HL-60 (cell line): Measurements from ENCODE around the gene HAP1.

Experiments used
- CTCF ChIP-seq: IDR thresholded peaks from one replicate; pipeline ENCODE4 v1.5.1; 2011; ENCODE audit warnings: low read length, control low read depth, inconsistent platforms; ENCODE audit not compliant: insufficient read depth
- GABPA ChIP-seq: IDR thresholded peaks from 2 replicates; pipeline ENCODE4 v1.6.1; 2012; ENCODE audit warnings: low read depth
- POLR2AphosphoS5 ChIP-seq: IDR thresholded peaks from 2 replicates; pipeline ENCODE4 v1.6.1; 2012; ENCODE audit warnings: low read depth
- REST ChIP-seq: IDR thresholded peaks from 2 replicates; pipeline ENCODE4 v1.6.1; 2012; ENCODE audit warnings: low read depth; ENCODE audit not compliant: insufficient replicate concordance
- SPI1 ChIP-seq: IDR thresholded peaks from 2 replicates; pipeline ENCODE4 v1.6.1; 2012; ENCODE audit warnings: low read depth, mild to moderate bottlenecking, borderline replicate concordance

DNA sequence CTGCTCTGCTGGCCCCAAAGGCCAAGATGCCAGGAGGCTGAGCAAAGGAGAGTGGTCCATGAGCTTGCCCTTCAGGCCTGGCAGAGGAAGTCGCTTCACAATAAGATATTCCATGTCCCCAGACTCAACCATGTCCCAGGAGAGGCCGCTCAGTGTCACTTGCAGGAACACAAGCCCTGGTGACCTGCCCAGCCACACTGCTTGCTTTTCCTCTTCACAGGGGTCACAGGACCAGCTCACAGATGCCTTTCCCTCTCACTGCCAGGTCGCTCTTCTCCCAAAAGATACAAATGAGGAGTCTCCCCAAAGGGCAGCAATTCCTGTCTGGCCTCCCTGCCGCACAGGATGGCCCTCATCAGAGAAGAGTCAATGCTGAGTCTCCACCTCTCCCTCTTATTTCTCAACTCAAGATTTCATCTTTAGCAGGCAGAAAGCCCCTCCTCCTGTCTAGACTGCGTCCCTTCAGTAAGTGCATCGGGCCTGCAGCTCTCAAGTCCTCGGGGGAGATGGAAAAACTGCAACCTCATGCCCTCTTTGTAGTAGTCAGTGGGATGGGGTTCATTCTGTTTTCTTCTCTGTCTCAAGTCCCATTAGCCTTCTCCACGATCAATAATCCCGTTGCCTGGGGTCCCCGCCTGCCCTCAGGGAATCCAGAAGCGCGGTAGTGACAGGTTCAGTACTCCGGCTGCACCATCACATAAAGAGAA, 47.1 kb upstream of the HAP1 start:
- TF ChIP-seq CTCF (no peak), POLR2AphosphoS5 (no peak), GABPA (no peak), REST (no peak), SPI1 (no peak)
